Endothelial cell (in vitro differentiated cells): Measurements from ENCODE around the gene YKT6. TPM values are rescaled to one million over a fixed set of nuclear protein-coding genes. Genes with fewer than 3 reads are reported as not detected.

Experiments
- DNase-seq: peaks from one replicate; pipeline ENCODE4 v3.0.0; 2021; ENCODE audit warnings: low spot score
- H3K27ac Mint-ChIP-seq: one replicate; pipeline ENCODE4 v1.8.0; 2021; ENCODE audit warnings: mixed read lengths, inconsistent platforms; ENCODE audit not compliant: unreplicated experiment
- H3K27me3 Mint-ChIP-seq: one replicate; pipeline ENCODE4 v1.8.0; 2021; ENCODE audit warnings: mild to moderate bottlenecking, moderate library complexity, mixed read lengths, inconsistent platforms; ENCODE audit not compliant: unreplicated experiment
- H3K36me3 Mint-ChIP-seq: one replicate; pipeline ENCODE4 v1.8.0; 2021; ENCODE audit warnings: mild to moderate bottlenecking, low read depth, mixed read lengths, inconsistent platforms; ENCODE audit not compliant: unreplicated experiment
- H3K4me1 Mint-ChIP-seq: one replicate; pipeline ENCODE4 v1.8.0; 2021; ENCODE audit warnings: mild to moderate bottlenecking, mixed read lengths, inconsistent platforms; ENCODE audit not compliant: unreplicated experiment
- H3K4me3 Mint-ChIP-seq: one replicate; pipeline ENCODE4 v1.8.0; 2021; ENCODE audit warnings: mild to moderate bottlenecking, mixed read lengths, inconsistent platforms; ENCODE audit not compliant: unreplicated experiment
- H3K9me3 Mint-ChIP-seq: one replicate; pipeline ENCODE4 v1.8.0; 2021; ENCODE audit warnings: mixed read lengths, inconsistent platforms; ENCODE audit not compliant: unreplicated experiment
- total RNA-seq: library from RNA; stranded (reverse); fragmentation: NEBNext Ultra II Directional; extraction: Animal tissue kit (Norgen Biotek cat#: 25700); gene quantifications from one replicate; pipeline ENCODE4 v1.2.1, GENCODE V29; 2021; ENCODE audit not compliant: unreplicated experiment
- TF ChIP-seq, protein P1 (sequence below): fragments of 200-600 bp; sonication (generic); IDR thresholded peaks from one replicate; pipeline ENCODE4 v1.5.0; 2021; ENCODE audit warnings: antibody characterized with exemption; ENCODE audit not compliant: unreplicated experiment

Gene YKT6
- total RNA-seq, 1 donor from 2014 or later = 98.4 TPM

DNA sequence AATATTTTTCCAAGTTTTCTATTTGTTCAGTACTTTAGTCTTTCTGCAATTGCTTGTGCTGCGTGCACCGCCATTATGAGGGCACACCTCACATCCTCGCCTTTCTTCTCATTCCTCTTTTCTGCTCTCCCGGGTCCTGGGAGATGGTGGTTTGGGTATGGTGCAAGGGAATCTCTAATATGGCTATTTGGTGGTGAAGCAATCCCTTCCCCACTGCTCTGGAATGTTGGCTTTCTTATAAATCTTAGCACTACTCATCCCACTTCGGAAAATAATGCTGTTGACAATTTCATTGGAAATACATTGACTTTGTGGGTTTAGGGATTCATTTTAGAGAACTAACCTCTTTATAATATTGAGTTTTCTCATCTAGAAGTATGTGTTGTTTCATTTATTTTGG lies 9.6 kb upstream of the YKT6 start:
- no peaks in the 10 kb centered on the region for H3K9me3 Mint-ChIP-seq
- H3K4me3 Mint-ChIP-seq = no peak overlapping the region
- H3K4me1 Mint-ChIP-seq = no peaks in the 10 kb centered on the region
- TF ChIP-seq, protein P1, sequence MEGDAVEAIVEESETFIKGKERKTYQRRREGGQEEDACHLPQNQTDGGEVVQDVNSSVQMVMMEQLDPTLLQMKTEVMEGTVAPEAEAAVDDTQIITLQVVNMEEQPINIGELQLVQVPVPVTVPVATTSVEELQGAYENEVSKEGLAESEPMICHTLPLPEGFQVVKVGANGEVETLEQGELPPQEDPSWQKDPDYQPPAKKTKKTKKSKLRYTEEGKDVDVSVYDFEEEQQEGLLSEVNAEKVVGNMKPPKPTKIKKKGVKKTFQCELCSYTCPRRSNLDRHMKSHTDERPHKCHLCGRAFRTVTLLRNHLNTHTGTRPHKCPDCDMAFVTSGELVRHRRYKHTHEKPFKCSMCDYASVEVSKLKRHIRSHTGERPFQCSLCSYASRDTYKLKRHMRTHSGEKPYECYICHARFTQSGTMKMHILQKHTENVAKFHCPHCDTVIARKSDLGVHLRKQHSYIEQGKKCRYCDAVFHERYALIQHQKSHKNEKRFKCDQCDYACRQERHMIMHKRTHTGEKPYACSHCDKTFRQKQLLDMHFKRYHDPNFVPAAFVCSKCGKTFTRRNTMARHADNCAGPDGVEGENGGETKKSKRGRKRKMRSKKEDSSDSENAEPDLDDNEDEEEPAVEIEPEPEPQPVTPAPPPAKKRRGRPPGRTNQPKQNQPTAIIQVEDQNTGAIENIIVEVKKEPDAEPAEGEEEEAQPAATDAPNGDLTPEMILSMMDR = no peak
- no peak for DNase-seq
- peaks cover 9% of the 10 kb centered on the region for H3K27me3 Mint-ChIP-seq
- peaks cover 3% of the 10 kb centered on the region for H3K36me3 Mint-ChIP-seq
- no peak overlapping the region for H3K27ac Mint-ChIP-seq

GRCh38 chr7:44193011-44193802 lies 7.6 kb upstream of the YKT6 start:
- Mint-ChIP-seq H3K9me3 (no peaks in the 10 kb centered on the region), H3K4me1 (no peaks in the 10 kb centered on the region)

DNA sequence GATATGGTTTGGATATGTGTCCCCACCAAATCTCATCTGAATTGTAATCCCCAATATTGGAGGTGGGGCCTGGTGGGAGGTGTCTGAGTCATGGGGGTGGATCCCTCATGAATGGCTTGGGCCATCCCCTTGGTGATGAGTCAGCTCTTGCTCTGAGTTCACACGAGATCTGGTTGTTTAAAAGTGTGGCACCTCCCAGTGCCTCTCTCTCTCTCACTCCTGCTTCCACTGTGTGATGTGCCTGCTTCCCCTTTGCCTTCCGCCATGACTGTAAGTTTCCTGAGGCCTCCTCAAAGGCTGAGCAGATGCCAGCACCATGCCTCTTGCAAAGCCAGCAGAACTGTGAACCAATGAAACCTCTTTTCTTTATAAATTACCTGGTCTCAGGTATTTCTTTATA lies 6.7 kb upstream of the YKT6 start:
- TF ChIP-seq, protein P1 = no peak
- H3K36me3 Mint-ChIP-seq = peaks cover 3% of the 10 kb centered on the region
- H3K9me3 Mint-ChIP-seq = no peaks in the 10 kb centered on the region
- H3K27ac Mint-ChIP-seq = no peak overlapping the region
- no peak overlapping the region for H3K4me3 Mint-ChIP-seq
- H3K27me3 Mint-ChIP-seq = peaks cover 4% of the 10 kb centered on the region
- no peaks in the 10 kb centered on the region for H3K4me1 Mint-ChIP-seq
- no peak for DNase-seq

More at GRCh38 chr7:44193011-44193802, 7.6 kb upstream of the YKT6 start:
- TF ChIP-seq, protein P1 = no peak
- H3K4me3 Mint-ChIP-seq = no peak overlapping the region
- no peak for DNase-seq
- peaks cover 3% of the 10 kb centered on the region for H3K36me3 Mint-ChIP-seq
- H3K27ac Mint-ChIP-seq = no peak overlapping the region
- H3K27me3 Mint-ChIP-seq = peaks cover 6% of the 10 kb centered on the region

DNA sequence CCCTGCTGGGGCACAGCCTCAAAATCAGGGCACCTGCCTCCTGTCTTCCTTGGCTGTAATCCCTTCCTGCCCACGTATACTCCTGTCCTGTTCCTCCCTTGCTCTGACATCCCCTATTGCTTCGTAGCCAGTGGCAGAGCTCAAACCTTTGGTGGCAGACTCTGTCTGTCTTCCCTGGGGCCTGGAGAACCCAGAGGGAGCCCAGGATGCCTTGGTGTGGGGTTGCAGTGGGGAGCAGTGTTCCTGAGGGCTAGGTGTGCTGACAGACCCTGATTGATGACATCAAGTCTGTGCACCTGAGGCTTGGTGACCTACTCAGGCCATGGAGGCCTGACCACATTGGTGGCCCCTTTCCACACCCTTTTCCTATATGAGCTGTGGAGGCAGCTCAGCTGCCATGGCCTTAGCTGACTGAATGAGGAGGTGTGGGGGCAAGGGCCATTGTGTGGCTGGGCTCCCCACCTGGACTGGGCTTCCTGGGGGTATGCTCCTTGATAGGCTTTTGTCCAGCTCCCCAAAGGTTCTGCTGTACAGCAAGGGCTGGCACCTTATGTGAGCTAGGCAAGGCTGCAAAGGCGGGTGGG lies 6.1 kb upstream of the YKT6 start:
- Mint-ChIP-seq H3K27ac (no peak overlapping the region), H3K36me3 (peaks cover 3% of the 10 kb centered on the region), H3K27me3 (peaks cover 4% of the 10 kb centered on the region), H3K4me1 (no peaks in the 10 kb centered on the region), H3K9me3 (no peaks in the 10 kb centered on the region), H3K4me3 (no peak overlapping the region)
- no peak for DNase-seq
- TF ChIP-seq, protein P1 = no peak

GRCh38 chr7:44195889-44196288 lies 4.9 kb upstream of the YKT6 start:
- Mint-ChIP-seq H3K4me3 (no peak overlapping the region), H3K9me3 (no peaks in the 10 kb centered on the region), H3K27ac (no peak overlapping the region), H3K4me1 (no peaks in the 10 kb centered on the region), H3K36me3 (peaks cover 3% of the 10 kb centered on the region), H3K27me3 (peaks cover 4% of the 10 kb centered on the region)
- TF ChIP-seq, protein P1 = no peak
- DNase-seq = no peak
